NCI-H1417 (cell line): ENCODE measurements around the gene WFDC5.
"Not testable (repeated sequence)": the region's sequence is repeated elsewhere in the genome, so short reads cannot be mapped to it uniquely, and the experiment has no call there.

Experiments used
- DNase-seq, 3 experiments: peaks; one replicate each; lab custom pipeline; 2025; lab: John Stamatoyannopoulos, UW

WFDC5 gene

GRCh38 chr20:45114465-45115385 lies at the start of gene WFDC5:
TSS of gene WFDC5 (minus strand) at chr20:45115174. CDS start at chr20:45115083, 91 bp downstream.
- DNase-seq: no peak

GRCh38 chr20:45163083-45163803 lies 48.3 kb upstream of the WFDC5 start:
- DNase-seq: no peak

GRCh38 chr20:45157962-45158361 lies 43.0 kb upstream of the WFDC5 start:
- no peak for DNase-seq

- DNase-seq: no peak
Measured at GRCh38 chr20:45156713-45157112, 41.7 kb upstream of the WFDC5 start.

GRCh38 chr20:45154794-45155193 lies 39.8 kb upstream of the WFDC5 start:
- DNase-seq: not testable (repeated sequence)

GRCh38 chr20:45154183-45154582 lies 39.2 kb upstream of the WFDC5 start:
- DNase-seq: no peak

GRCh38 chr20:45153752-45154151 lies 38.8 kb upstream of the WFDC5 start:
- DNase-seq: no peak

GRCh38 chr20:45153147-45153546 lies 38.2 kb upstream of the WFDC5 start:
- DNase-seq: no peak

GRCh38 chr20:45152405-45152804 lies 37.4 kb upstream of the WFDC5 start:
- DNase-seq: no peak

GRCh38 chr20:45149062-45149461 lies 34.1 kb upstream of the WFDC5 start:
- no peak for DNase-seq

- DNase-seq: no peak
Measured at GRCh38 chr20:45140836-45141235, 25.9 kb upstream of the WFDC5 start.

GRCh38 chr20:45139733-45140375 lies 24.9 kb upstream of the WFDC5 start:
- not testable (repeated sequence) for DNase-seq

GRCh38 chr20:45138561-45139300 lies 23.8 kb upstream of the WFDC5 start:
- DNase-seq: peak in 2 of 3 experiments; percentile 2 to 37

- no peak for DNase-seq
Measured at GRCh38 chr20:45136911-45137310, 21.9 kb upstream of the WFDC5 start.

- peak in 1 of 3 experiments; percentile 8 for DNase-seq
Measured at GRCh38 chr20:45128099-45128498, 13.1 kb upstream of the WFDC5 start.

- DNase-seq: no peak
Measured at GRCh38 chr20:45124365-45124764, 9.4 kb upstream of the WFDC5 start, which contains the start of gene WFDC12. TSS of gene WFDC12 (minus strand) at chr20:45124465. CDS start at chr20:45124447, 18 bp downstream.

GRCh38 chr20:45121388-45121787 lies 6.4 kb upstream of the WFDC5 start:
- no peak for DNase-seq

- DNase-seq: no peak
Measured at GRCh38 chr20:45119556-45120266, 4.7 kb upstream of the WFDC5 start.

GRCh38 chr20:45118028-45118427 lies 3.1 kb upstream of the WFDC5 start:
- no peak for DNase-seq

- peak in 1 of 3 experiments; percentile 7 for DNase-seq
Measured at GRCh38 chr20:45117581-45117980, 2.6 kb upstream of the WFDC5 start.

GRCh38 chr20:45115829-45116228 lies 855 bp upstream of the WFDC5 start:
- no peak for DNase-seq
